Measurements from ENCODE around the gene NFASC.

Gene NFASC

GRCh38 chr1:204979891-204980649, 109.4 kb downstream of the NFASC start:
- no peak overlapping the region for H3K4me3 ChIP-seq (ENCODE audit: low read length)
- TF ChIP-seq CTCF (IDR thresholded peaks at IDR 0.05; ENCODE audit: insufficient read depth, low read depth, low read length, missing control alignments): no peak
- no peak for DNase-seq (ENCODE audit: low read depth)

GRCh38 chr1:204980840-204981405, 110.3 kb downstream of the NFASC start:
- no peak overlapping the region for H3K4me3 ChIP-seq (ENCODE audit: low read length)
- no peak for TF ChIP-seq CTCF (IDR thresholded peaks at IDR 0.05; ENCODE audit: insufficient read depth, low read depth, low read length, missing control alignments)
- DNase-seq (ENCODE audit: low read depth): no peak

GRCh38 chr1:204983136-204983535, 112.5 kb downstream of the NFASC start:
- TF ChIP-seq CTCF (IDR thresholded peaks at IDR 0.05; ENCODE audit: insufficient read depth, low read depth, low read length, missing control alignments): no peak
- DNase-seq (ENCODE audit: low read depth): no peak
- H3K4me3 ChIP-seq (ENCODE audit: low read length): no peak overlapping the region

DNA sequence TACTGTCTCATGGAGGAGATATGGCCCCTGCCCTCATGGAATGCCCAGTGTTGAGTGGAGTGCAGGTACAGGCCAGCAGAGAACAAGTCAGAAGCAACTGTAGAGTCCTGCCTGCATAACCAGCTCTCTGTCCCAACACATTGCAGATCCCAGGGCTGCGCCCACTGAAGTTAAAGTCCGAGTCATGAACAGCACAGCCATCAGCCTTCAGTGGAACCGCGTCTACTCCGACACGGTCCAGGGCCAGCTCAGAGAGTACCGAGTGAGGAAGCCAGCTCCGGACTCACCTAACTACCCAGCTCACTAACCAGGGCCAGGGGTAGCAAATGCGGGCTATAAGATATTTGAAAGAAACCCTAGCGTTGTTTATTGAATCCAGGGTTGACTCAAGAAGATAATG, 113.2 kb downstream of the NFASC start:
- no peak for TF ChIP-seq CTCF (IDR thresholded peaks at IDR 0.05; ENCODE audit: insufficient read depth, low read depth, low read length, missing control alignments)
- H3K4me3 ChIP-seq (ENCODE audit: low read length): no peak overlapping the region
- no peak for DNase-seq (ENCODE audit: low read depth)

GRCh38 chr1:204984499-204984898, 113.8 kb downstream of the NFASC start:
- TF ChIP-seq CTCF (IDR thresholded peaks at IDR 0.05; ENCODE audit: insufficient read depth, low read depth, low read length, missing control alignments): no peak
- DNase-seq (ENCODE audit: low read depth): no peak

DNA sequence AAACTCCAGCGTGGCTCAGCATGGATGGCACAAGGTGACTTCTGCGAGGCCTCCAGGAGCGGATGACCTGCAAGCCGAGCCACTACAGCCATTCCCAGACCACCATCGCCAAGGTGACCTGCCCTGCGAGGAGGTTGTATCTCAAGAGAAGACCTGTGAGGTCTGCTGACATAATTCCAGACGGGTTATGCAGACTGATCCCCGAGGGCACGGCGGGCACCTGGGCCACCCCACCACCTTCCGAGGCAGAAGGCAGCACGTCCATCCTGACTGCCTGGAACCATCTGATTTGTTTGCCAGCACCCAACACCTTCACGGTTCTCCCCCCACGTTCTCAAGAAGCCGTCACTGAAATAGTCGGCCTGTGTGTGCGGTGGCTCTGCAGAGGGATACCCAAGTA, 115.5 kb downstream of the NFASC start:
- TF ChIP-seq CTCF (IDR thresholded peaks at IDR 0.05; ENCODE audit: insufficient read depth, low read depth, low read length, missing control alignments): no peak
- DNase-seq (ENCODE audit: low read depth): no peak
- no peak overlapping the region for H3K4me3 ChIP-seq (ENCODE audit: low read length)

More at GRCh38 chr1:204984499-204984898, 113.8 kb downstream of the NFASC start:
- no peak overlapping the region for H3K4me3 ChIP-seq (ENCODE audit: low read length)

- H3K4me3 ChIP-seq (ENCODE audit: low read length): no peak overlapping the region
- TF ChIP-seq CTCF (IDR thresholded peaks at IDR 0.05; ENCODE audit: insufficient read depth, low read depth, low read length, missing control alignments): no peak
- DNase-seq (ENCODE audit: low read depth): no peak
Measured at GRCh38 chr1:204987689-204988088, 117.0 kb downstream of the NFASC start.

Data from epithelial cell of esophagus (primary cell).